Measurements from ENCODE around the gene STAU1. TPM values are rescaled to one million over a fixed set of nuclear protein-coding genes. Genes with fewer than 3 reads are reported as not detected.
A peak's percentile ranks its signal among the peaks of the same experiment; 100 is the strongest.

Gene STAU1
- total and polyA plus RNA-seq, 4 donors: 29.3 to 84.9 (median 56.3) TPM

- WGBS, 2 donors: 51 to 63% methylated on average over 5 of the region's 5 CpGs
- no peak overlapping the region for H3K4me3 ChIP-seq
- peaks cover 0 to 13% (median 10%) of the 10 kb centered on the region in 4 donors for H3K36me3 ChIP-seq (ENCODE audit: control insufficient read depth in 4 of 4, insufficient read depth in 4 of 4, low read length in 4 of 4)
- ATAC-seq (ENCODE audit: insufficient read depth, low FRiP score) (peak; percentile 47), DNase-seq (peak in 1 of 3 donors; percentile 62)
- no peaks in the 10 kb centered on the region for H3K27me3 ChIP-seq (ENCODE audit: control insufficient read depth in 3 of 3, insufficient read depth in 3 of 3, low read length in 2 of 3)
- no peaks in the 10 kb centered on the region for H3K9me3 ChIP-seq (ENCODE audit: control insufficient read depth in 4 of 4, insufficient read depth in 3 of 4, low read length in 3 of 4)
- no peak for TF ChIP-seq CTCF (IDR thresholded peaks at IDR 0.05; ENCODE audit: control extremely low read depth, extremely low read depth)
- H3K27ac ChIP-seq (ENCODE audit: low read depth in 1 of 2, low read length in 1 of 2): peak overlapping the region in 1 of 2 donors; percentile 28
- H3K9ac ChIP-seq (ENCODE audit: insufficient read depth in 1 of 2, low read length in 2 of 2): no peak overlapping the region
- peaks cover 0 to 19% (median 9%) of the 10 kb centered on the region in 5 donors for H3K4me1 ChIP-seq (ENCODE audit: control insufficient read depth in 5 of 5, insufficient read depth in 5 of 5, low read length in 5 of 5)
These were observed 20.2 kb downstream of the STAU1 start for GRCh38 chr20:49167811-49168507.

- ATAC-seq (ENCODE audit: insufficient read depth, low FRiP score) (no peak), DNase-seq (no peak)
- H3K27ac ChIP-seq (ENCODE audit: low read depth in 1 of 2, low read length in 1 of 2): no peak overlapping the region
- 64 to 84% methylated on average over 1 of the region's 1 CpG for WGBS, 2 donors
- H3K9me3 ChIP-seq (ENCODE audit: control insufficient read depth in 4 of 4, insufficient read depth in 3 of 4, low read length in 3 of 4): no peaks in the 10 kb centered on the region
- no peak for TF ChIP-seq CTCF (IDR thresholded peaks at IDR 0.05; ENCODE audit: control extremely low read depth, extremely low read depth)
- no peaks in the 10 kb centered on the region for H3K27me3 ChIP-seq (ENCODE audit: control insufficient read depth in 3 of 3, insufficient read depth in 3 of 3, low read length in 2 of 3)
- H3K4me1 ChIP-seq (ENCODE audit: control insufficient read depth in 5 of 5, insufficient read depth in 5 of 5, low read length in 5 of 5): peaks cover 0 to 18% (median 9%) of the 10 kb centered on the region in 5 donors
- H3K9ac ChIP-seq (ENCODE audit: insufficient read depth in 1 of 2, low read length in 2 of 2): no peak overlapping the region
- no peak overlapping the region for H3K4me3 ChIP-seq
- H3K36me3 ChIP-seq (ENCODE audit: control insufficient read depth in 4 of 4, insufficient read depth in 4 of 4, low read length in 4 of 4): peaks cover 0 to 12% (median 6%) of the 10 kb centered on the region in 4 donors
These were observed 21.3 kb downstream of the STAU1 start for GRCh38 chr20:49166534-49167449.

GRCh38 chr20:49165611-49166010, 22.5 kb downstream of the STAU1 start:
- no peak for TF ChIP-seq CTCF (IDR thresholded peaks at IDR 0.05; ENCODE audit: control extremely low read depth, extremely low read depth)
- no peak overlapping the region for H3K27ac ChIP-seq (ENCODE audit: low read depth in 1 of 2, low read length in 1 of 2)
- no peak overlapping the region for H3K4me3 ChIP-seq
- DNase-seq: no peak
- peaks cover 0 to 11% (median 6%) of the 10 kb centered on the region in 4 donors for H3K36me3 ChIP-seq (ENCODE audit: control insufficient read depth in 4 of 4, insufficient read depth in 4 of 4, low read length in 4 of 4)
- 93 to 96% methylated on average over 5 of the region's 5 CpGs for WGBS, 2 donors
- ATAC-seq (ENCODE audit: insufficient read depth, low FRiP score): no peak
- H3K9me3 ChIP-seq (ENCODE audit: control insufficient read depth in 4 of 4, insufficient read depth in 3 of 4, low read length in 3 of 4): no peaks in the 10 kb centered on the region
- H3K4me1 ChIP-seq (ENCODE audit: control insufficient read depth in 5 of 5, insufficient read depth in 5 of 5, low read length in 5 of 5): peaks cover 4 to 18% (median 9%) of the 10 kb centered on the region in 5 donors
- no peaks in the 10 kb centered on the region for H3K27me3 ChIP-seq (ENCODE audit: control insufficient read depth in 3 of 3, insufficient read depth in 3 of 3, low read length in 2 of 3)
- H3K9ac ChIP-seq (ENCODE audit: insufficient read depth in 1 of 2, low read length in 2 of 2): no peak overlapping the region

Data from lung (tissue), 12 donors.